SK-N-MC (cell line): ENCODE results near the gene ABHD17A.

Experiments used
- DNase-seq: peaks from one replicate; pipeline ENCODE4 v3.0.0-alpha.2; 2011; ENCODE audit warnings: low read depth, low spot score
- H3K27ac ChIP-seq: fragments of 200-600 bp; sonication (generic); 2 replicates; pipeline ENCODE4 v1.5.1; 2016; ENCODE audit warnings: mixed run types
- H3K36me3 ChIP-seq: fragments of 200-600 bp; sonication (generic); 2 replicates; pipeline ENCODE4 v1.6.1; 2017; ENCODE audit warnings: antibody characterized with exemption, low read length, mixed read lengths; ENCODE audit not compliant: insufficient read depth
- H3K4me3 ChIP-seq: fragments of 200-600 bp; sonication (generic); 2 replicates; pipeline ENCODE4 v1.5.1; 2016
- H3K9ac ChIP-seq: fragments of 200-600 bp; sonication (generic); 2 replicates; pipeline ENCODE4 v1.8.0; 2017; ENCODE audit warnings: mixed run types, mixed read lengths; ENCODE audit not compliant: insufficient read length
- H3K9me3 ChIP-seq: fragments of 200-600 bp; sonication (generic); 2 replicates; pipeline ENCODE4 v1.6.1; 2017; ENCODE audit warnings: low read depth, mild to moderate bottlenecking, antibody characterized with exemption, low read length, moderate library complexity, mixed read lengths
- EZH2 ChIP-seq: fragments of 200-600 bp; sonication (generic); IDR thresholded peaks from one replicate; pipeline ENCODE4 v1.6.1; 2017; ENCODE audit warnings: antibody characterized with exemption
- FOXP2 ChIP-seq: optimal IDR thresholded peaks from 2 replicates; pipeline ENCODE3; 2011; ENCODE audit warnings: mild to moderate bottlenecking, moderate library complexity; ENCODE audit not compliant: insufficient read depth; ENCODE audit errors: extremely low read length, control extremely low read depth
- POLR2AphosphoS5 ChIP-seq: IDR thresholded peaks from 2 replicates; pipeline ENCODE4 v1.6.1; 2012; ENCODE audit warnings: mild to moderate bottlenecking, low read depth, low read length, borderline replicate concordance

Gene ABHD17A

GRCh38 chr19:1850809-1851653 lies 34.3 kb downstream of the ABHD17A start:
- Histone ChIP-seq H3K4me3 (peak overlapping the region; percentile 79), H3K36me3 (0 out of 2 replicates have a peak, but pooled peaks cover 4% of the 10 kb centered on the region), H3K9ac (peak overlapping the region; percentile 4), H3K27ac (peak overlapping the region; percentile 91), H3K9me3 (no peaks in the 10 kb centered on the region)
- TF ChIP-seq POLR2AphosphoS5, result no peak
- no peak for TF ChIP-seq EZH2
- TF ChIP-seq FOXP2, result no peak
- DNase-seq, result no peak

DNA sequence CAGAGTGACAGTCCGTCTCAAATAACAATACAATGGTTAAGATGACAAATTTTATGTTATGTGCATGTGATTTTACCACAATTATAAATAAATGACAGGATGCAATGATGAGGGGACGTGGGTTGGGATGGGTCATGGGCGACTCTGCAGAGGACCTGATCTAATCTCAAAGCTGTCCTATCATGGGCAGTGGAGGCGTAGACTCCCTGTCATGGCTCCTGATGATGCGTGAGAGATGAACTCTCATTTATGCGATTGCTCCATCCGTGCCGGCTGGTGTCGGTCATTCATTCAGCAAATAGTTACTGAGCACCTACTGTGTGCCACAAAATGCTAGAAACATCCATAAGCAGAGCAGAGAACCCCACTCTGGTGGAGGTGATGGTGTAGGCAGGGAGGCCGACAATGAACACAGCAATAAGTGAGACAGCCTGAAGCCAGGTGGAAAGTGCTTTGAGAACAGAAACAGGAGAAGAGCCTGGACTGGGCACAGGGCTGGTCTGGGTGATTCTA lies 35.4 kb downstream of the ABHD17A start:
- DNase-seq, result no peak
- Histone ChIP-seq H3K9ac (no peak overlapping the region), H3K4me3 (no peak overlapping the region), H3K36me3 (0 out of 2 replicates have a peak, but pooled peaks cover 4% of the 10 kb centered on the region), H3K9me3 (no peaks in the 10 kb centered on the region), H3K27ac (peak overlapping the region; percentile 12)
- no peak for TF ChIP-seq POLR2AphosphoS5
- TF ChIP-seq FOXP2, result no peak
- no peak for TF ChIP-seq EZH2

GRCh38 chr19:1849132-1849474 lies 36.2 kb downstream of the ABHD17A start:
- DNase-seq, result no peak

DNA sequence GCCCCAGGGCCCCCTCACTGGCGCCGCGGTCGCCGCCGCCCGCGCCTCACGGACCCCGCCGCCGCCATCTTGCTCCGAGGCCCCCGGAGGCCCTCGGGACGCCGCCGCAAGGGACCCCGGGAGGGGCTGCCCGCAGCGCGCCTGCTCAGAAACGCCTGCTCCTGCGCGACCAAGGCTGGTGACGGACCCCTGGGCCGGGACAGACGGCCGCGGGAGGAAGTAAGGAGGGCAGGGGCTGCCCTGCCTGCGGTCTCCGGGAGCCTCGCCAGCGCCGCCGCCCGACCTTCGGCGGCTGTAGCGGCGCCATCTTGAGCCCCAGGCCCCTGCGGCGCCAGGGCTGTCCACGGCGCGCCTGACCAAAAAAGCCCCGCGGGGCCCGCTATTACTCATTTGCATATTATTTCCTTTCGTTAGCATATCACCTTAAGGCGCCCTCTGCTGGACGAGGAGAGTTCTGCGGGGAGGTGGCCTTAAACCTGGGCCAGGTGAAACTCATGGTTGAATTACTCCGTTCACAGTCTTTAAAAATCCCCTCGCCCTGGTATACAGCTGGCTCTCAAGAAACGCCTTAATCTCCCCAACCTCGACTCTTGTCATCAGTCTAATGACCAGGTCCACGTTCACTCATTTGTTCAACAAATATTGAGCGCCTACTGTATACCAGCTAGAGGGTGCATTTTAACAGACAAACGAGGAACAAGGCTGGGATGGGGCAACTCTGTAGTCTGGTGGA lies 36.7 kb downstream of the ABHD17A start, which contains the start of gene REXO1:
REXO1 (minus strand) TSS at position 85 of the 733 bp plus-strand sequence. CDS start 125 bp downstream, outside the sequence.
- Histone ChIP-seq H3K27ac (peak within 1 kb of the TSS; percentile 99), H3K4me3 (peak within 1 kb of the TSS; percentile 89), H3K9me3 (no peaks in the 10 kb centered on the region), H3K9ac (peak within 1 kb of the TSS; percentile 98), H3K36me3 (no peaks in the 10 kb centered on the region)
- DNase-seq, result peak; percentile 90
- TF ChIP-seq EZH2, result no peak
- TF ChIP-seq POLR2AphosphoS5, result peak; percentile 9; the same call in 1 of the 2 replicates
- TF ChIP-seq FOXP2, result no peak

More at GRCh38 chr19:1849132-1849474, 36.2 kb downstream of the ABHD17A start:
- Histone ChIP-seq H3K27ac (peak overlapping the region; percentile 62), H3K4me3 (no peak overlapping the region; the same call in 1 of the 2 replicates), H3K9me3 (no peaks in the 10 kb centered on the region), H3K9ac (no peak overlapping the region), H3K36me3 (0 out of 2 replicates have a peak, but pooled peaks cover 1% of the 10 kb centered on the region)
- no peak for TF ChIP-seq POLR2AphosphoS5
- TF ChIP-seq FOXP2, result no peak
- no peak for TF ChIP-seq EZH2

- H3K4me3 ChIP-seq, result peak overlapping the region; percentile 89
- H3K9ac ChIP-seq, result peak overlapping the region; percentile 98
- H3K9me3 ChIP-seq, result no peaks in the 10 kb centered on the region
- no peak for DNase-seq
- TF ChIP-seq EZH2, result no peak
- H3K27ac ChIP-seq, result peak overlapping the region; percentile 99
- H3K36me3 ChIP-seq, result no peaks in the 10 kb centered on the region
These were observed 37.5 kb downstream of the ABHD17A start for GRCh38 chr19:1847684-1848398.

DNA sequence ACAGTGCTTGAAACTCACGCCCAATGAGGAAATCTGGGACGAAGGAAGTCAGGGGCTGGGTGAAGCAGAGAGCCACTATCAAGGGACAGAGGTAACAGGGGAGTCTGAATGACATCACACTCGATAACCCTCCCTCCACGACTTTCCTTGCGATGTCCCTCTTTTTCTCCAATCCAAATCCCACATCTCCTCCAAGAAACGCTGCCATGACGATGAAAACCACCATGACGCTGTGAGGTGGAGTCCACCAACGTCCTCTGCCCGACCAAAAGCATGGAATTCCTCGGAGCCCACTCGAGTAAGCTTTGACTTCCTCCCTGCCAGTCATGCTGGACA lies 38.0 kb downstream of the ABHD17A start:
- TF ChIP-seq EZH2, result no peak
- TF ChIP-seq FOXP2, result no peak
- TF ChIP-seq POLR2AphosphoS5, result no peak

DNA sequence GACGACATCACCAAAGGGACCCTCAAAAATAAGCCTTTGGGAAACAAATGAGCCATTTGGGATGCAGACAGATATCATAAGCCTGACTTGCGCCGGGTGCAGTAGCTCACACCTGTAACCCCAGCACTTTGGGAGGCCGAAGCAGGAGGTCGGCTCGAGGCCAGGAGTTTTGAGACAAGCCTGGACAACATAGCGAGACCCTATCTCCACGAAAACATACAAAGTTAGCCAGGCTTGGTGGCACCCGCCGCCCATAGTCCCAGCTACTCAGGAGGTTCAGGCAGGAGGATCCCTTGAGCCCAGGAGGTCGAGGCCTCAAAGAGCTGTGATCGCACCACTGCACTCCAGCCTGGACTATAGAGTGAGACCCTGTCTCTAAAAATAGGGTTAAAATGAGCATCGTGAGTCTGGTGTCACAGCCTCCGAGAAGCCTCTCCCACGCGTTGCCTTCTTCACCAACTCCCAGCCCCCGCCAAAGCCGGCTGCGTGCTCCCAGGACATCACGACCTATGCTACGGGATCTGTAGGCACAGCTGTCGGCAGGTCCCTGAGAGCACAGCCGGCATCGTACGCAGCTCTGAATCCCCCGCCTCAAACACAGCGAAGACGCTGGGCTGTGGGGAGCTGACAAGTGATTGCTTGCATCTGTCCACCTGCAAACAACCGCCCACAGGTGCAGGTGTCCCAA lies 38.6 kb downstream of the ABHD17A start:
- H3K4me3 ChIP-seq, result peak overlapping the region; percentile 89
- H3K9ac ChIP-seq, result peak overlapping the region; percentile 98
- no peak overlapping the region for H3K27ac ChIP-seq

More for the DNA sequence above, 38.0 kb downstream of the ABHD17A start:
- no peak for DNase-seq
- Histone ChIP-seq H3K9me3 (no peaks in the 10 kb centered on the region), H3K4me3 (peak overlapping the region; percentile 89), H3K9ac (peak overlapping the region; percentile 98), H3K36me3 (no peaks in the 10 kb centered on the region), H3K27ac (no peak overlapping the region; the same call in 1 of the 2 replicates)

More for the DNA sequence above, 38.6 kb downstream of the ABHD17A start:
- no peaks in the 10 kb centered on the region for H3K36me3 ChIP-seq
- no peak for TF ChIP-seq POLR2AphosphoS5
- TF ChIP-seq FOXP2, result no peak
- TF ChIP-seq EZH2, result no peak
- H3K9me3 ChIP-seq, result no peaks in the 10 kb centered on the region
- no peak for DNase-seq
